AG09309 (cell line): ENCODE measurements around the gene PARD3.

Source experiments
- DNase-seq: peaks from one replicate; pipeline ENCODE4 v3.0.0-alpha.2; 2010; ENCODE audit warnings: low read depth
- H3K4me3 ChIP-seq: 2 replicates; pipeline ENCODE4 v1.5.1; 2011; ENCODE audit warnings: mild to moderate bottlenecking, low read depth, low read length, moderate library complexity; ENCODE audit not compliant: control insufficient read depth
- TF ChIP-seq, protein P1 (sequence below): IDR thresholded peaks from 2 replicates; pipeline ENCODE4 v1.5.1; 2011; ENCODE audit warnings: mild to moderate bottlenecking, low read depth, low read length, inconsistent platforms; ENCODE audit not compliant: insufficient read depth, control insufficient read depth; ENCODE audit errors: missing control alignments

PARD3 gene

DNA sequence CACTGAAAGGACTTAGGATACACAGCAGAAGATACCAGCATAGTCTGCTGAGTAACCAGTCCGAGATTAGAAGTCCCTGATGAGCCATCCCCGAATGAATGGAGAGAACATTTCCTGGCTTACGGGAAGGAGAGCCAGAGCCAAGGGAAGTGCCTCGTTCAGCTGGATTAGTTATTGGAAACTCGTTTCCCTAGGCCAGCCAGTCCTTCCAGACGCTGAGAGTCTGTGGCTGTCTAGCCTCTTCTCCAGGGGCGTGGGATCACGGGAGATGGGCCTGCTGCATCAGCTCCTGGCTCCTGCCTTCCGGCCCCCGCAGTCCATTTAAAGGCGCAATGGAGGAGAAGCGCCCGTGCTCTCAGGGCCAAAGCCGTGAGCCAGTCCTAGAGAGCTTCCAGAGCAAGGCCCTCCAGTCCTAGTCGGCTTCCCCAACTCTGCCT lies 712.8 kb downstream of the PARD3 start:
- peak; percentile 39 for DNase-seq
- no peak overlapping the region; the same call in 1 of the 2 replicates for H3K4me3 ChIP-seq
- TF ChIP-seq, protein P1, sequence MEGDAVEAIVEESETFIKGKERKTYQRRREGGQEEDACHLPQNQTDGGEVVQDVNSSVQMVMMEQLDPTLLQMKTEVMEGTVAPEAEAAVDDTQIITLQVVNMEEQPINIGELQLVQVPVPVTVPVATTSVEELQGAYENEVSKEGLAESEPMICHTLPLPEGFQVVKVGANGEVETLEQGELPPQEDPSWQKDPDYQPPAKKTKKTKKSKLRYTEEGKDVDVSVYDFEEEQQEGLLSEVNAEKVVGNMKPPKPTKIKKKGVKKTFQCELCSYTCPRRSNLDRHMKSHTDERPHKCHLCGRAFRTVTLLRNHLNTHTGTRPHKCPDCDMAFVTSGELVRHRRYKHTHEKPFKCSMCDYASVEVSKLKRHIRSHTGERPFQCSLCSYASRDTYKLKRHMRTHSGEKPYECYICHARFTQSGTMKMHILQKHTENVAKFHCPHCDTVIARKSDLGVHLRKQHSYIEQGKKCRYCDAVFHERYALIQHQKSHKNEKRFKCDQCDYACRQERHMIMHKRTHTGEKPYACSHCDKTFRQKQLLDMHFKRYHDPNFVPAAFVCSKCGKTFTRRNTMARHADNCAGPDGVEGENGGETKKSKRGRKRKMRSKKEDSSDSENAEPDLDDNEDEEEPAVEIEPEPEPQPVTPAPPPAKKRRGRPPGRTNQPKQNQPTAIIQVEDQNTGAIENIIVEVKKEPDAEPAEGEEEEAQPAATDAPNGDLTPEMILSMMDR = no peak

DNA sequence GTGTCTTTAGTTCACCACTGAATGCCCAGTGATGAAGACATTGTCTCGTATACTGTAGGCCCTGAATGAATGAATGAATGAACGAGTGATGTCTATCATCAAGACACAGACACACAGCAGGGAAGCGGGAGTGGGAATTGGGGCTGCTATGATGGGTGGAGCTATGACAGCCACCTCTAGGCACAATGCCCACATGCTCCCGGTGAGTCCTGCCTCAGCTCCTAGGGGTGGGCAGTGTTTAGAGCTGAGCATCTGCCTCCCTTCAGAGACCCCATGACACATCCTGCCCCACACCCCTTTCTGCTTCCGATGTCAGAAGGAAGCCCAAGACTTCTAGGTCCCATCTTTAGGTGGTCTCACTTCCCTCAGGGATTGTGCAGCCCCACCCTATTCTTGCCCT lies 714.1 kb downstream of the PARD3 start:
- TF ChIP-seq, protein P1 = no peak
- no peak for DNase-seq
- no peak overlapping the region for H3K4me3 ChIP-seq

DNA sequence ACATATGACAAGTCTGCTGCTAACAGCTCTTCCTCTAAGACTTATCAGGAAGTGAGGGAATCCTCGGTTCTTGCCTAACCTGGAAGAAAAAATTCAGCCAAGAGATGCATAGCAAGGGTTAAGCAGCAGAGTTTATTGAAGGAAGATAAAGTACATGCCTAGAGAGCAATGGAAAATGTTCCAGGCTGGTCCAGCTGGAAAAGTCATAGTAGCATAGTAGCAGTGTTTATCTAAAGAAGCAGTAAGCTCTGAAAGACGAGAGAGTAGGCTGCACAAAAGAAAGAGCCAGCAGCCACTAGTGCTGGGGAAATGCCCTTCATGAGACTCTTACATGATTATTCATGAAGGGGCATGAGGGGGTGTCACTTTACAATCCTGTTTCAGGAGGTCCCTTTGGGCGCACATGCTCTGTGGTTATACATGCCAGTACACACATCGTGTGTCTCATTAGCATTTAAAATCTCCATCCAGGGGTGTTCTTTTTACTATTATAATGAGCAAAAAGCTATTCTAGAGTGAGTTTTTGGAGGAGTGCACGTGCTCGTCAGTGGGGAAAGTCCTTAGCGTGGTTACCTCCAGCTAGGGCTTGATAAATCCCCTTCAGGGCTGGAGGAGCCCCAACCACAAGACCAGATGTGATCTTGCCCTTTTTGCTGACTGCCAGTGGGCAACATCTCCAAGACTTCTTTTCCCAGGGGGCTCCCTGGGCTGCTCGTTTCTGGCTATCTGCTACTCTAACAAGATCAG lies 716.1 kb downstream of the PARD3 start:
- DNase-seq = no peak
- TF ChIP-seq, protein P1 = no peak
- H3K4me3 ChIP-seq = no peak overlapping the region

DNA sequence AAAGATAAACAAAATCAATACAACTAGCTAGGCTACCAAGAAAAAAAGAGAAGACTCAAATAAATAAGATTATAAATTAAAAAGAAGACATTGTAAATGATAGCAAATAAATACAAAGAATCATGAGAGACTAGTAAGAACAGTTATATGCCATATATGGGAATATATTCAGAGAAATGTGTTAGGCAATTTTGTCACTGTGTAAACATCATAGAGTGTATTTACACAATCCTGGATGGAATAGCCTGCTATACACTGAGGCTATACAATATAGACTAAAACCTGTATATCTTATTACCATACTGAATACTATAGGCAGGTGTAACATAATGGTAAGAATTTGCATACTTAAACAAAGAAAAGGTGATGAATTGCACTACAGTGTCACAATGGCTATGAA lies 717.4 kb downstream of the PARD3 start:
- no peak for DNase-seq
- TF ChIP-seq, protein P1 = no peak
- no peak overlapping the region for H3K4me3 ChIP-seq

DNA sequence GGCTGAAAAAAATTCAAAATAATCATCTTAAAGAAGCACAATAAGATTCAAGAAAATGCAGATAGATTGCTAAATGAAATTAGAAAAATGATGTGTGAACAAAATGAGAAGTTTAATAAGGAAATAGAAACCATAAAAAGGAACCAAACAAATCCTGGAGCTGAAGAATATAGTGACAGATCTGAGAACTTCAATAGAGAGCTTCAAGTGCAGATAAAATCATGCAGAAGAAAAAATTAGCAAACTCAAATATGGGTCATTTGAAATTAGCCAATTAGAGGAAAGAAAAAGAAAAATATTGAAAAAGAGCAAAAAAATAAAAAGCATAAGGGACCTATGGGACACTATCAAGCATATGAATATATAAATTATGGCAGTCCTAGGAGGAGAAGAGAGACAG lies 720.1 kb downstream of the PARD3 start:
- DNase-seq = no peak
- H3K4me3 ChIP-seq = no peak overlapping the region
- TF ChIP-seq, protein P1 = no peak

DNA sequence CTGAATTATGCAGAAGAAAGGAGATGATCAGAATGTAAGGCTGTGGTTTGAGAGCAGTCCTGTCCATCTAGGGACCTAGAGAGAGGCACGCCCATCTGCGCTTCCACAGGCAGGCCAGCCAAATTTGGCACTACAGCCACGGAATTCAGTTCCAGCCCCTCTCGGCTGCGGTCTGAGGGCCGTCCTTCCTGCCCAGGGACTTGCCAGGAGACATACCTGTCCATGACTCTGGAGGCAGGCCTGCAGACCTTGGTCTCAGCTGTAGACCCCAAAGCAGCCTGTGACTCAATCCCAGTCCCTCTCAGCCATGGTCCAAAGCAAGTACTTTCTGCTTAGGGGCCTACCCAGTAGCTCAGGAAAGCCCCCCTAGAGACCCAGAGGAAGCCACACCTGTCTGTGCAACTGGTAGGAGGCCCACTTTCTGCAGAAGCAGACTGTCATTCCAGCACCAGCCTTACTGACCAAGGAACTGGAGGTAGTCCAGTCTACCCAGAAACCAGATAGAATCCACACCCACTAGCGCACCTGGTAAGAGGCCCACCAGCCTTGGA lies 720.9 kb downstream of the PARD3 start:
- TF ChIP-seq, protein P1 = no peak
- no peak overlapping the region for H3K4me3 ChIP-seq

More for the DNA sequence above, 720.9 kb downstream of the PARD3 start:
- no peak for DNase-seq
